Fibroblast of the aortic adventitia (primary cell): ENCODE results near the gene METTL8. TPM values are rescaled to one million over a fixed set of nuclear protein-coding genes. Genes with fewer than 3 reads are reported as not detected.

Experiments used
- DNase-seq: peaks from one replicate; pipeline ENCODE4 v3.0.0-alpha.2; 2010; ENCODE audit warnings: low read depth
- H3K4me3 ChIP-seq: 2 replicates; pipeline ENCODE4 v1.5.1; 2011; ENCODE audit warnings: low read depth, mild to moderate bottlenecking, control low read depth, low read length, moderate library complexity
- CTCF ChIP-seq: IDR thresholded peaks from 2 replicates; pipeline ENCODE4 v1.5.1; 2011; ENCODE audit warnings: mild to moderate bottlenecking, low read length, control low read depth, inconsistent platforms; ENCODE audit not compliant: insufficient read depth
- total RNA-seq: library from RNA; depleted of rRNA; stranded (reverse); fragments of >200 nt; gene quantifications from 2 replicates; pipeline ENCODE4 v1.2.3, GENCODE V29; 2012; ENCODE audit warnings: low replicate concordance

The METTL8 gene
- total RNA-seq, 1 donor = 34.6 TPM

DNA sequence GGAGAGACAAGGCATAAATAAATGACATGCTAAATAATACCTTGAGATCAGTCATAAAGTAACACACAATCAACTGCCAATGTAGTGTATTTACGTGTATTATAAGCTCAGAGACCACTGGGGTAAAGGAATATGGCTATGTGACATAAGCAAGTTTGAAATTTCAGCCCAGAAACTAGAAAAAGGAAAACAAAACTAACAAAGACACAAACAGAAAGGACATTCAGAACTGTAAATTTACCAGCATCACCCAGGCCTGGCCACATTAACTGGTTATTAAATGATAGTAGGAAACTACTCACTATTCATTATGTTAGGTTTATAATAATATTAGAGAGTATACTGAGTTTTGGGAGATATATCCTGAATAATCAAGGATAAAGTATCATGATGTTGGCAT is 98.8 kb downstream of the METTL8 start:
- no peak overlapping the region for H3K4me3 ChIP-seq
- TF ChIP-seq CTCF = no peak

GRCh38 chr2:171334171-171334570 is 99.6 kb downstream of the METTL8 start:
- H3K4me3 ChIP-seq = no peak overlapping the region
- TF ChIP-seq CTCF = no peak
- no peak for DNase-seq

More for the DNA sequence above, 98.8 kb downstream of the METTL8 start:
- DNase-seq = no peak

DNA sequence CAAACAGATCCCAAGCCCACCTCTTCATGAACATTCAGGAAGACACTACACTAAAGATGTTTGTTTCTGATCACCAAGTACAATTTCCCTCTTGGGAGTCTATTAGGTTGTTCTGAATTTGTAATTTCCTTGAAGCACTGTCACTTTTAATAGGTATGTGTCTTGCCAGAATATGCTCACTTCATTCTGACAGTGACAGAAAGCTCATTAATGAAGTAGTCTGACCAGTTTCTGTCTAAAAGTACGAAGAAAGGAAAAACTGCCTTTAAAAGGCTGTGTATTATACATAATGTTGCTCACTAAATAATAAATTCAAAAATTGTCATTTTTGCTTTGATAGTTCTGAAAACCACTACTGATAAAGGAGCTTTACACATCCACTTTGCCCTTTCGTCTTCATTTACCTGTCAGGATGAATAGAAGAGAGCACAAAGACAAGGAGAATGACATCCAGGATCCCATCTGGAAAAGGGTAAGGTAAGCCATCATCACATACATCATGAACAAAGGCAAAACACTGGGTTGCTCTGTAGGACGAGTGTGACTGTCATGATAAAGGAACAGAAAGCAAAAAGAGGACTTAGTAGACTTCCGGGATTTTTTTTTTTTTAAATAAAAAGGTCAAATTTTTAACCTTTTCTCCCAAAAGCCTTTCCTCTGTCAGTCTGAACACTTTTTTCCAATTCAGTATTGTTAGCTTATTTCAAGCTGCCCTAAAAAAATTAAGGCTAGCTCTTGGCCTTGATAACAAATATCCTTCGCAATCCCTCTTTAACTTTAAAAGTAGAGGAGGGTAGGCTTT is 103.4 kb downstream of the METTL8 start:
- H3K4me3 ChIP-seq = no peak overlapping the region
- TF ChIP-seq CTCF = no peak
- no peak for DNase-seq

GRCh38 chr2:171327043-171327496 is 106.7 kb downstream of the METTL8 start:
- no peak for DNase-seq
- no peak for TF ChIP-seq CTCF
- H3K4me3 ChIP-seq = no peak overlapping the region

DNA sequence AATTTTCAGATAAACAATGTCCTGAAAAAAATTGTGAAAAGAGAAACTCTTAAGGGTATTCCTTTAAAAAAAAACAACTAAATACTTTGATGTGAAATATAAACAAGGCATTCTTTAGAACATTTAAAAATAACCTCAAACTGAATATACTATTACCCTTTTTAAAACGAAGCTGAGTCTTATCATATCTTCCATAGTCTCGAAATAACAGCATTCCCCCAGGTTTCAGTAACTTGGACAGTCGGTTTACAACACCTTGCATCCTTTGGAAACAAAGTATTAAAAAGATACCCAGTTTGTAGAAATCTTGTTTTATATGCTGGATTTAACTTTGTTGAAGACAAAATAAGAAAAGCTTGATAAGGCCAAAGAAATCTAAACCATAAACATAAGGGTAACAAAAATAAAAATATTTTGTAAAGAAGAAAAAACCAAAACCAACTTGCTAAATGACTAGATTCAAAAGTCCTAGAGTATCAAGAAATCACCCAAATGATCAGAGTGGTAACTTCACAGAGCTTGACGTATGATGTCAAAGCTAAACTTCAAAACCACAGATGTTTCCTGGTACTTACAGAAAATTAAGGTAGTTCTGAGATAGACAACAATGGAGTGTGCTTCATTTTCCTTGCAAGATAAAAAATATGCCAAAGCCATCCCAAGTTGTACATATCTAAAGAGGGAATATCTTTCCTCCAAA is 107.8 kb downstream of the METTL8 start:
- no peak overlapping the region for H3K4me3 ChIP-seq
- no peak for DNase-seq
- no peak for TF ChIP-seq CTCF

GRCh38 chr2:171323971-171324528 is 109.7 kb downstream of the METTL8 start:
- no peak overlapping the region for H3K4me3 ChIP-seq
- TF ChIP-seq CTCF = no peak
- no peak for DNase-seq
